ENCODE measurements around the gene GATA5. TPM values are rescaled to one million over a fixed set of nuclear protein-coding genes. Genes with fewer than 3 reads are reported as not detected.

Gene GATA5
- total and polyA plus RNA-seq, 10 of the 15 experiments (the other 5 are each of a cell fraction or from before 2014, with no cell fraction given): not detected

GRCh38 chr20:62487561-62488354, 12.0 kb upstream of the GATA5 start:
- in situ Hi-C loops (cut with MboI): no loop called here
- BruUV-seq (replicated peaks): no TSS peak
- POLR2A ChIA-PET: no interaction called here
- FAIRE-seq: no peak
- Histone ChIP-seq H3K4me1 (ENCODE audit: control insufficient read depth, insufficient read depth, low read length) (no peaks in the 10 kb centered on the region), H3K36me3 (ENCODE audit: control insufficient read depth in 2 of 2, insufficient read depth in 2 of 2, low read length in 1 of 2) (no peaks in the 10 kb centered on the region), H3K4me2 (ENCODE audit: control insufficient read depth, insufficient read depth) (no peak overlapping the region), H3K27ac (ENCODE audit: control insufficient read depth, insufficient read depth) (no peak overlapping the region), H3K9ac (ENCODE audit: control insufficient read depth, insufficient read depth, low read length) (no peak overlapping the region), H2AFZ (ENCODE audit: control insufficient read depth, low read depth, low read length) (no peak overlapping the region), H4K20me1 (ENCODE audit: control insufficient read depth, insufficient read depth) (no peaks in the 10 kb centered on the region), H3K79me2 (ENCODE audit: control insufficient read depth, insufficient read depth, low read length) (no peaks in the 10 kb centered on the region), H3K4me3 (no peak overlapping the region), H3K27me3 (replicated peaks in 1 of 2; ENCODE audit: control insufficient read depth in 2 of 2, insufficient read depth in 2 of 2, low read length in 1 of 2) (peaks cover 10 to 12% of the 10 kb centered on the region in 2 experiments), H3K9me3 (replicated peaks; ENCODE audit: control insufficient read depth, insufficient read depth, low read length) (no peaks in the 10 kb centered on the region)
- CTCF ChIA-PET: no interaction called here
- RAD21 ChIA-PET (ENCODE audit: unreplicated experiment): no interaction called here
- no peak for ATAC-seq
- no peak for TF ChIP-seq ZBTB33 (IDR thresholded peaks at IDR 0.05)
- TF ChIP-seq, protein P1, sequence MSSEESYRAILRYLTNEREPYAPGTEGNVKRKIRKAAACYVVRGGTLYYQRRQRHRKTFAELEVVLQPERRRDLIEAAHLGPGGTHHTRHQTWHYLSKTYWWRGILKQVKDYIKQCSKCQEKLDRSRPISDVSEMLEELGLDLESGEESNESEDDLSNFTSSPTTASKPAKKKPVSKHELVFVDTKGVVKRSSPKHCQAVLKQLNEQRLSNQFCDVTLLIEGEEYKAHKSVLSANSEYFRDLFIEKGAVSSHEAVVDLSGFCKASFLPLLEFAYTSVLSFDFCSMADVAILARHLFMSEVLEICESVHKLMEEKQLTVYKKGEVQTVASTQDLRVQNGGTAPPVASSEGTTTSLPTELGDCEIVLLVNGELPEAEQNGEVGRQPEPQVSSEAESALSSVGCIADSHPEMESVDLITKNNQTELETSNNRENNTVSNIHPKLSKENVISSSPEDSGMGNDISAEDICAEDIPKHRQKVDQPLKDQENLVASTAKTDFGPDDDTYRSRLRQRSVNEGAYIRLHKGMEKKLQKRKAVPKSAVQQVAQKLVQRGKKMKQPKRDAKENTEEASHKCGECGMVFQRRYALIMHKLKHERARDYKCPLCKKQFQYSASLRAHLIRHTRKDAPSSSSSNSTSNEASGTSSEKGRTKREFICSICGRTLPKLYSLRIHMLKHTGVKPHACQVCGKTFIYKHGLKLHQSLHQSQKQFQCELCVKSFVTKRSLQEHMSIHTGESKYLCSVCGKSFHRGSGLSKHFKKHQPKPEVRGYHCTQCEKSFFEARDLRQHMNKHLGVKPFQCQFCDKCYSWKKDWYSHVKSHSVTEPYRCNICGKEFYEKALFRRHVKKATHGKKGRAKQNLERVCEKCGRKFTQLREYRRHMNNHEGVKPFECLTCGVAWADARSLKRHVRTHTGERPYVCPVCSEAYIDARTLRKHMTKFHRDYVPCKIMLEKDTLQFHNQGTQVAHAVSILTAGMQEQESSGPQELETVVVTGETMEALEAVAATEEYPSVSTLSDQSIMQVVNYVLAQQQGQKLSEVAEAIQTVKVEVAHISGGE (CRISPR knock-in tag; IDR thresholded peaks at IDR 0.05): no peak
- SMC1A ChIA-PET (ENCODE audit: uncharacterized antibody, unreplicated experiment): no interaction called here
- DNase-seq (ENCODE audit: low read depth, low spot score): no peak
- 24% methylated on average over 12 of the region's 14 CpGs for WGBS (ENCODE audit: insufficient coverage, insufficient replicate concordance, low lambda C conversion rate, missing lambda C conversion rate)
- intact Hi-C loops (cut with micrococcal nuclease; ENCODE audit: unreplicated experiment): no loop called here
